Left forelimb (tissue), 1 donor: ENCODE data around the gene CDH16.

Experiments used
- DNase-seq: peaks from one replicate; pipeline ENCODE4 v3.0.0-alpha.2; 2018; ENCODE audit warnings: low spot score

CDH16 gene

GRCh38 chr16:66894948-66895688 is 23.6 kb downstream of the CDH16 start:
- DNase-seq = no peak

- DNase-seq = no peak
These were observed 24.6 kb downstream of the CDH16 start for GRCh38 chr16:66894055-66894454.

- DNase-seq = no peak
These were observed 26.9 kb downstream of the CDH16 start for GRCh38 chr16:66891797-66892196.

- no peak for DNase-seq
These were observed 27.3 kb downstream of the CDH16 start for GRCh38 chr16:66891360-66891759.

GRCh38 chr16:66890799-66891198 is 27.9 kb downstream of the CDH16 start:
- no peak for DNase-seq

GRCh38 chr16:66889622-66890021 is 29.1 kb downstream of the CDH16 start:
- DNase-seq = no peak

- no peak for DNase-seq
These were observed 29.8 kb downstream of the CDH16 start for GRCh38 chr16:66888647-66889615.

GRCh38 chr16:66886914-66887313 is 31.8 kb downstream of the CDH16 start:
- no peak for DNase-seq

GRCh38 chr16:66886321-66886720 is 32.4 kb downstream of the CDH16 start:
- DNase-seq = no peak

GRCh38 chr16:66885491-66885890 is 33.2 kb downstream of the CDH16 start:
- no peak for DNase-seq

- DNase-seq = no peak
These were observed 36.0 kb downstream of the CDH16 start for GRCh38 chr16:66882702-66883101.

- DNase-seq = no peak
These were observed 36.6 kb downstream of the CDH16 start for GRCh38 chr16:66881964-66882508.

- no peak for DNase-seq
These were observed 37.1 kb downstream of the CDH16 start for GRCh38 chr16:66881560-66881959.

- no peak for DNase-seq
These were observed 37.7 kb downstream of the CDH16 start for GRCh38 chr16:66881014-66881417.

GRCh38 chr16:66880288-66881013 is 38.2 kb downstream of the CDH16 start, which contains the start of gene PDP2:
Gene PDP2, plus strand, starts transcription at chr16:66880515. Its CDS starts 3,770 bp downstream, at chr16:66884285.
- DNase-seq = peak; percentile 91

- no peak for DNase-seq
These were observed 40.6 kb downstream of the CDH16 start for GRCh38 chr16:66878067-66878466.

GRCh38 chr16:66874079-66874775 is 44.5 kb downstream of the CDH16 start:
- no peak for DNase-seq

- DNase-seq = no peak
These were observed 45.0 kb downstream of the CDH16 start for GRCh38 chr16:66873685-66874055.

GRCh38 chr16:66872943-66873684 is 45.6 kb downstream of the CDH16 start:
- DNase-seq = peak; percentile 87

- DNase-seq = no peak
These were observed 46.1 kb downstream of the CDH16 start for GRCh38 chr16:66872559-66872942.

- DNase-seq = no peak
These were observed 46.8 kb downstream of the CDH16 start for GRCh38 chr16:66871840-66872239.
